ENCODE data around the gene SRCIN1.

DNA sequence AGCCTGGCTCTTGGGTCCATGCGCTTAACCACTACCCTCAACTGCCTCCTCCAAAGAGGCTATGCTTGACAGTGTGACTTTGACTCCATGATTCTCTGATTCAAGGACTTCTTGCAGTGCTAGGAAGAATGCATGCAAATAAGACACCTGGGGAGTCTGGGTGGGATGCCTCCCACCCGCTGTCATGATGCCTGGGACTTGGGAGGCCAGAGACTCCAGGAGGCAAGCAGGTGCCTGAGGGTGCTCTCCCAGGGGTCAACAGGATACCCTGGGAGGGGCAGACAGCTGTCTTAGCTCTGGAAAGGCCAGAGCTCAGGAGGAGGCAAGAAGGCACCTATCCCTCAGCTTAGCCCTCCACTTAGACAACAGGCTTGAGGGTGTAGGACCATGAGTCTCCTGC, 38.4 kb downstream of the SRCIN1 start:
- TF ChIP-seq CTCF (IDR thresholded peaks at IDR 0.05 in 4 of 5, conservative IDR thresholded peaks at IDR 0.05 in 1 of 5) (no peak), POLR2A (IDR thresholded peaks at IDR 0.05) (no peak)

All from gastrocnemius medialis (tissue), 4 donors.